OCI-LY1 (cell line): ENCODE data around the gene HAGH.

Experiments
- H2AFZ ChIP-seq: fragments of 200-600 bp; sonication (generic), shearing (Covaris generic); 2 replicates; pipeline ENCODE4 v1.6.0; 2014; ENCODE audit warnings: antibody characterized with exemption, mild to moderate bottlenecking, low read length
- H3F3A ChIP-seq: fragments of 200-600 bp; sonication (generic), shearing (Covaris generic); 2 replicates; pipeline ENCODE4 v1.6.0; 2014; ENCODE audit warnings: mild to moderate bottlenecking, antibody characterized with exemption, low read length, moderate library complexity; ENCODE audit not compliant: insufficient read depth
- H3K27ac ChIP-seq: fragments of 200-600 bp; sonication (generic); 2 replicates; pipeline ENCODE4 v1.5.1; 2014; ENCODE audit warnings: low read length, mixed run types, mild to moderate bottlenecking, low read depth; ENCODE audit not compliant: poor library complexity, severe bottlenecking
- H3K27me3 ChIP-seq: fragments of 200-600 bp; sonication (generic); 2 replicates; pipeline ENCODE4 v1.6.0; 2014; ENCODE audit warnings: antibody characterized with exemption, mild to moderate bottlenecking, low read length, moderate library complexity; ENCODE audit not compliant: insufficient read depth
- H3K36me3 ChIP-seq: fragments of 200-600 bp; sonication (generic); 2 replicates; pipeline ENCODE4 v1.6.1; 2014; ENCODE audit warnings: mild to moderate bottlenecking, antibody characterized with exemption, low read length, moderate library complexity, mixed read lengths; ENCODE audit not compliant: insufficient read depth
- H3K4me1 ChIP-seq: fragments of 200-600 bp; sonication (generic); 2 replicates; pipeline ENCODE4 v1.5.1; 2014; ENCODE audit warnings: mild to moderate bottlenecking, low read length, moderate library complexity; ENCODE audit not compliant: insufficient read depth, severe bottlenecking
- H3K4me2 ChIP-seq: fragments of 200-600 bp; sonication (generic), shearing (Covaris generic); 2 replicates; pipeline ENCODE4 v1.6.1; 2014; ENCODE audit warnings: low read length
- H3K4me3 ChIP-seq: fragments of 200-600 bp; sonication (generic); 2 replicates; pipeline ENCODE4 v1.5.1; 2014; ENCODE audit warnings: low read length, low read depth, mild to moderate bottlenecking, mixed read lengths; ENCODE audit not compliant: poor library complexity, severe bottlenecking
- H3K79me2 ChIP-seq: fragments of 200-600 bp; shearing (Covaris generic); 2 replicates; pipeline ENCODE4 v1.6.1; 2016; ENCODE audit warnings: mixed run types, low read length, mixed read lengths; ENCODE audit not compliant: insufficient read depth
- H3K9ac ChIP-seq: fragments of 200-600 bp; sonication (generic), shearing (Covaris generic); 2 replicates; pipeline ENCODE4 v1.6.1; 2014; ENCODE audit warnings: mild to moderate bottlenecking, low read length, mixed read lengths
- H3K9me2 ChIP-seq: fragments of 200-600 bp; sonication (generic), shearing (Covaris generic); 2 replicates; pipeline ENCODE4 v1.6.1; 2014; ENCODE audit warnings: low read depth, mild to moderate bottlenecking, low read length, mixed read lengths
- H3K9me3 ChIP-seq: fragments of 200-600 bp; shearing (Covaris generic); 2 replicates; pipeline ENCODE4 v1.6.1; 2014; ENCODE audit warnings: low read length, mixed read lengths
- H4K20me1 ChIP-seq: fragments of 200-600 bp; sonication (generic), shearing (Covaris generic); 2 replicates; pipeline ENCODE4 v1.6.0; 2016; ENCODE audit warnings: mild to moderate bottlenecking, low read length; ENCODE audit not compliant: insufficient read depth
- CTCF ChIP-seq: fragments of 200-600 bp; sonication (generic), shearing (Covaris generic); IDR thresholded peaks from 2 replicates; pipeline ENCODE4 v1.5.1; 2017; ENCODE audit warnings: mild to moderate bottlenecking, antibody characterized with exemption, low read length, moderate library complexity, mixed read lengths
- EZH2 ChIP-seq: fragments of 200-600 bp; sonication (generic), shearing (Covaris generic); IDR thresholded peaks from 2 replicates; pipeline ENCODE4 v1.8.0; 2017; ENCODE audit warnings: borderline replicate concordance, mixed run types, mild to moderate bottlenecking, antibody characterized with exemption, low read length, moderate library complexity, mixed read lengths

HAGH gene

DNA sequence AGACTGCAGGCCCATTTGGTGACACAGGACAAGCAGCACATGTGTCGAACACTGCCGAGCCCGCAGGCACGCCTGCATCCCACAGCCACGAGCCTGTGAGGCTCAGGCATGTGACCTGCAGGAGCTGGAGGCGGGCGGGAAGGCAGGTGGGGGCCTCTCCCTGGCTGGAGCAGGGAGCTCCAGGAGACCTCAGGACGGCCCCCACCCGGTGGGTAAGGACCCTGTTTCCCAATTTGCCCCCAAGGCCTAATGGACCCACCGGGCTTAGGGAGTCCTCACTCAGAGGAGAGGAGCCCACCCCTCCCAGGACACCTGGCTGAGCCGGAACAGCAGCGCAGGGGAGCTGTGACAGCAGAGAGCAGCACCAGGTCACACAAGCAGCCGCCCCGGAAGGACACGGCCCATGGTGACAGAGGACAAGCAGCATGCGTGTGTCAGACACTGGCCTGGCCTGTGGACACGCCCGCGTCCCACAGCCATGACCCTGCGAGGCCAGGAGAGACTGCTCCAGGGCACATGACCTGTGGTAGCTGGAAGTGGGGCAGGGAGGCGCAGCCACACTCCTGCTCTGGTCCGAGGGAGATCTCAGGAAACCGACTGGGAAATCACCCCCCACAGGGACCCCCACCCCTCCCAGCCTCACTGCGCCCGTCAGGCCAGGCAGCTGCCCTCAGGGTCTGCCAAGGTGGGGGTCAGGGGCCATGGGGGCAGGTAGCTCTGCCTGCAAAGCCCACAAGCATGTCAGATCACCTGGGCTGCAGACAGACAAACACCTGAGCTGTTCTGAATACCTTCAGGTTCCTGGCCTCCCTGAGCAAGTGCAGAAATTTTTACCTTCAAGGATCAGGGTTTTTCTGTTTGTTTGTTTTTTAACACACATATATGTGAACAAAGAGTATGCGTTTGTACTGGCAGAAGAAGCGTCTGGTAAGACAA lies 46.6 kb downstream of the HAGH start:
- H4K20me1 ChIP-seq, result no peaks in the 10 kb centered on the region
- no peaks in the 10 kb centered on the region for H3K27me3 ChIP-seq
- H2AFZ ChIP-seq, result no peak overlapping the region
- TF ChIP-seq CTCF (no peak), EZH2 (no peak)
- H3K4me1 ChIP-seq, result peaks cover 20% of the 10 kb centered on the region
- no peak overlapping the region for H3K4me3 ChIP-seq
- H3K27ac ChIP-seq, result no peak overlapping the region
- no peak overlapping the region for H3K4me2 ChIP-seq
- no peaks in the 10 kb centered on the region for H3K9me2 ChIP-seq
- H3K36me3 ChIP-seq, result peaks cover 47% of the 10 kb centered on the region
- no peaks in the 10 kb centered on the region for H3K9me3 ChIP-seq
- no peak overlapping the region; the same call in 1 of the 2 replicates for H3K9ac ChIP-seq
- H3K79me2 ChIP-seq, result peaks cover 6% of the 10 kb centered on the region
- H3F3A ChIP-seq, result 0 out of 2 replicates have a peak, but pooled peaks cover 3% of the 10 kb centered on the region

DNA sequence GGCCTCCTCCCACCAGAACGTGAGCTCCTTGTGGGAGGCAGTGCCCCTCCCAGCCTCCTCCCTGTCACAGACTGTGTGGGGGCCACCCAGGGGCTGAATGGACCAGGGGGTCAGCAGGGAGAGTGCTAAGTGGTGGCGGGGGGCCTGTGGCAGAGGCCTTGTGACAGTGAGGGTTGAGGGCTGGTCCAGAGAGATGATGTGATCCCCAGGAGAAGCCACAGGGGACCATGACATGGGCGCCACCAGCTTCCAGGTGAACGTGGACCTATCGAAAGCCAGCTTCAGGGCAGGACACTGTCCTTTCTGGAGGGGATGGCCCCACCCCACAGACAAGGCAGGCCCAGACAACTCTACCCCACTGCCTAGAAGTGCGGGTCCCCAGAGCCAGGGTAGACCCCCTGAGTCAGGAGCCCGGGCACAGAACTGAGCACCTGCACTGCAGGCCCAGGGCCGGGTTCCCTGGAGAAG lies 47.4 kb downstream of the HAGH start:
- Histone ChIP-seq H3K9me3 (no peaks in the 10 kb centered on the region), H3K27me3 (no peaks in the 10 kb centered on the region), H3K9ac (no peak overlapping the region), H3F3A (0 out of 2 replicates have a peak, but pooled peaks cover 3% of the 10 kb centered on the region), H3K79me2 (peaks cover 6% of the 10 kb centered on the region; the same call in 1 of the 2 replicates), H4K20me1 (no peaks in the 10 kb centered on the region), H3K4me2 (no peak overlapping the region), H3K4me3 (no peak overlapping the region), H2AFZ (no peak overlapping the region), H3K27ac (no peak overlapping the region), H3K4me1 (peaks cover 25% of the 10 kb centered on the region), H3K9me2 (no peaks in the 10 kb centered on the region), H3K36me3 (peaks cover 44% of the 10 kb centered on the region)
- TF ChIP-seq CTCF (no peak), EZH2 (no peak)

DNA sequence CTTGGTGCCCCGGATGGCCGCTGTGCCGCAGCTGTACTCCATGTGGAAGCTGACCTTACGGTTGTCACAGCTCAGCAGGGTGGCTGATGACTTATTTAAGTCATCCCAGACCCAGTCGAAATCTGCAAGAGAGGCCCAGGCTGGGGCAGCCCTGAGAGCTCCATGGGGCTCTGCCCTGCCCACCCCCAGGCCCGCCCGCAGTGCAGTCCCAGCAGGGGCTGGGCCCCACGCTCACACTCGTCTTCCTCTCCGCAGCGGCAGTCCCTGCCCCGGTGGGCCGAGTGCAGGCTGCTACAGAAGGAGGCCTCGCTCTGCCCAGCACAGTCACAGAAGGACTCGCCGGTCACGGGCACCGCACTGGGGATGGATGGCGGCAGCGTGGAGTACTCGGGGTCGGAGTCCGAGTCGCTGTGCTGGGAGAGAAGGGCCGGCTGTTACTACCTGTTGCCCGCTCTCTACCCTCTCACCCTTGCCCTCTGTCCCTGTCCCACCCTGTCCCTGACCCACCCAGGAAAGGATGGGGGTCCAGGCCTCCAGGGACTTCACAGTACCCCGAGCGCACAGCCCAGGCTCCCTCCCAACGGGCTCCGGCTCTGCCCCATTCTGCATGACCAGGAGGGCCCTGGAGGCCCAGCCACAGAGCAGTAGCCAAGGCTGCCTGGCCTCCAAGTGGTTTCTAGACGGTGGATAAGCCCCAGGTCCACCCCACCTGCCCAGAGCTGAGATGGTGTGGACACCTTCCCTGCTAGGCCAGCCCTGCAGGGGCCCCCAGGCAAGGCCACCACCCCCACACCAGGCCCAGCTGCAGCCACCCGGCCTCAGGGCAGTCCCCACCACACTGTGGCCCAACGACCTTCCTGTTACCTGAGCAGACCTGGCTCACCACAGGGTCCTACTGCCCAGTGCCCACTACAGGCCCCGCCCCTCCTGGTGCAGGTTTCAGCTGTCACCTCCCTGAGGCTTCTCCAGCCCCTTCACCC lies 48.1 kb downstream of the HAGH start:
- peaks cover 25% of the 10 kb centered on the region for H3K4me1 ChIP-seq
- H3K36me3 ChIP-seq, result peaks cover 44% of the 10 kb centered on the region
- no peak overlapping the region for H3K27ac ChIP-seq
- H3K9ac ChIP-seq, result no peak overlapping the region
- H3K9me3 ChIP-seq, result no peaks in the 10 kb centered on the region
- H2AFZ ChIP-seq, result no peak overlapping the region
- H3K4me3 ChIP-seq, result no peak overlapping the region
- no peaks in the 10 kb centered on the region for H4K20me1 ChIP-seq
- TF ChIP-seq CTCF, result no peak
- TF ChIP-seq EZH2, result no peak
- no peak overlapping the region for H3K4me2 ChIP-seq
- H3K9me2 ChIP-seq, result no peaks in the 10 kb centered on the region
- H3F3A ChIP-seq, result 0 out of 2 replicates have a peak, but pooled peaks cover 3% of the 10 kb centered on the region
- H3K79me2 ChIP-seq, result no peaks in the 10 kb centered on the region
- H3K27me3 ChIP-seq, result no peaks in the 10 kb centered on the region
